Liver (tissue), 3 donors: ENCODE measurements around the gene IFT27.

Experiments used
- ATF3 ChIP-seq: IDR thresholded peaks from 2 replicates; pipeline ENCODE4 v1.6.1; 2016; ENCODE audit warnings: antibody characterized with exemption
- CTCF ChIP-seq: fragments of 150-350 bp; IDR thresholded peaks from 2 replicates; pipeline ENCODE4 v1.5.1; 2017; ENCODE audit warnings: improper control_type of control experiment, low read depth, low read length; ENCODE audit not compliant: missing input control
- EGR1 ChIP-seq, 2 donors: IDR thresholded peaks; 2 replicates each; pipeline ENCODE4 v1.6.1; 2016 to 2018; ENCODE audit warnings: antibody characterized with exemption in 2 of 2, low read depth in 2 of 2
- GABPA ChIP-seq, 2 donors: IDR thresholded peaks in 1 of 2; conservative IDR thresholded peaks in 1 of 2; 2 replicates each; pipeline ENCODE4 v1.6.1; 2016; ENCODE audit warnings: antibody characterized with exemption in 2 of 2, mild to moderate bottlenecking in 1 of 2, moderate library complexity in 1 of 2
- JUND ChIP-seq, 2 donors: IDR thresholded peaks; 2 replicates each; pipeline ENCODE4 v1.6.1; 2016; ENCODE audit warnings: antibody characterized with exemption in 2 of 2
- MAX ChIP-seq: IDR thresholded peaks from 2 replicates; pipeline ENCODE4 v1.6.1; 2016; ENCODE audit warnings: antibody characterized with exemption
- RAD21 ChIP-seq, 2 donors: IDR thresholded peaks; 2 replicates each; pipeline ENCODE4 v1.6.1; 2016; ENCODE audit warnings: antibody characterized with exemption in 2 of 2, mild to moderate bottlenecking in 2 of 2
- REST ChIP-seq: IDR thresholded peaks from 2 replicates; pipeline ENCODE4 v1.6.1; 2016; ENCODE audit warnings: antibody characterized with exemption, mild to moderate bottlenecking
- RXRA ChIP-seq, 2 donors: IDR thresholded peaks; 2 replicates each; pipeline ENCODE4 v1.6.1; 2017 to 2018; ENCODE audit warnings: antibody characterized with exemption in 2 of 2, mild to moderate bottlenecking in 1 of 2
- TAF1 ChIP-seq: conservative IDR thresholded peaks from 2 replicates; pipeline ENCODE4 v1.6.1; 2016; ENCODE audit warnings: antibody characterized with exemption, mild to moderate bottlenecking
- YY1 ChIP-seq: IDR thresholded peaks from 2 replicates; pipeline ENCODE4 v1.6.1; 2016; ENCODE audit warnings: antibody characterized with exemption, mild to moderate bottlenecking
- ZBTB33 ChIP-seq: IDR thresholded peaks from 2 replicates; pipeline ENCODE4 v1.6.1; 2016; ENCODE audit warnings: antibody characterized with exemption
- donor health status: healthy.
- donor health status: healthy.

- TF ChIP-seq CTCF (no peak), MAX (no peak), RXRA (IDR thresholded peaks at IDR 0.05) (no peak), RAD21 (IDR thresholded peaks at IDR 0.05) (no peak), EGR1 (IDR thresholded peaks at IDR 0.05; ENCODE audit: low read depth in 2 of 2) (no peak), JUND (IDR thresholded peaks at IDR 0.05) (no peak), ZBTB33 (no peak), YY1 (no peak), TAF1 (no peak), REST (no peak), ATF3 (no peak), GABPA (IDR thresholded peaks at IDR 0.05 in 1 of 2, conservative IDR thresholded peaks at IDR 0.05 in 1 of 2) (no peak)
Measured at GRCh38 chr22:36763576-36763975, 12.3 kb downstream of the IFT27 start.
